Measurements from ENCODE around the gene ITPRID1.
"Not testable (repeated sequence)": the region's sequence is repeated elsewhere in the genome, so short reads cannot be mapped to it uniquely, and the experiment has no call there.

ITPRID1 gene

DNA sequence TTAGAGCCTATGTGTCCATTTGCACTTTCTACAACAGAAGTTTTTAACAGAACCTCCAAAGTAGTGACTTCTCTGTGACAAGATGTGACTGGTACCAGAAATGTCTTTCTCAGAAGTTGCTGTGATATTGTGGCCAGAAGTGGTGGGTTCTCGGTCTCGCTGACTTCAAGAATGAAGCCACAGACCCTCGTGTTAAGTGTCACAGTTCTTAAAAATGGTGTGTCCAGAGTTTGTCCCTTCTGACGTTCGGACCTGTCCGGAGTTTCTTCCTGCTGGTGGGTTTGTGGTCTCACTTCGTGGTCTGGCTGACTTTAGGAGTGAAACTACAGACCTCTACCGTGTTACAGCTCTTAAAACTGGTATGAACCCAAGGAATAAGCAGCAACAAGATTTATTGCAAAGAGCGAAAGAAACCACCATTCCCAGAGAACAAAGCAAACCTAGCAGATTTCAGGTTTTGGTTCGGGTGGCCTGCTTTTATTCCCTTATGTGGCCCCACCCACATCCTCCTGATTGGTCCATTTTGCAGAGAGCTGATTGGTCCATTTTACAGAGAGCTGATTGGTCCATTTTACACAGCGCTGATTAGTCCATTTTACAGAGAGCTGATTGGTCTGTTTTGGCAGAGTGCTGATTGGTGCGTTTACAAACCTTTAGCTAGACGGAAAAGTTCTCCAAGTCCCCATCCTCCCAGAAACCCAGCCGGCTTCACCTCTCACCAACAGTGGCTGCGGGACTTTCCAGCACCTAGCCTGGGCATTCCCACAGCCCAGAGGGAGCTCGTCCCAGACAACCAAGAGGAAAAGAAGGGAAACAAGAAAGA lies 3.0 kb downstream of the ITPRID1 start:
- DNase-seq (ENCODE audit: low read depth): no peak

DNA sequence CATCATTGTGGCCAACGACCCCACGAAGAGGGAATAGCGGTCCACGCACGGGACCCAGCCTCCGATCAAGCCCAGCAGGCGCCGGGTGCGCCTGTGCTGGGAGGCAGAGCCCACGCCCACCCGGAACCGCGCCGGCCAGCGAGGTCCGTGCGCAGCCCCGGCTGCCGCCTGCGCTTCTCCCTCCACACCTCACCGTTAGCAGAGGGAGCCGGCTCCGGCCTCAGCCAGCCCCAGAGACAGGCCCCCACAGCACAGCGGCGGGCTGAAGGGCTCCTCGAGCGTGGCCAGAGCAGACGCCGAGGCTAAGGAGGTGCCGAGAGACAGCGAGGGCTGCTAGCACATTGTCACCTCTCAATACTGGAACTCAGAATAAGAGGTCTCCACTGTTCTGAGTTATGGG lies 3.6 kb downstream of the ITPRID1 start:
- DNase-seq (ENCODE audit: low read depth): no peak

GRCh38 chr7:31518766-31519165 lies 4.9 kb downstream of the ITPRID1 start:
- DNase-seq (ENCODE audit: low read depth): no peak

DNA sequence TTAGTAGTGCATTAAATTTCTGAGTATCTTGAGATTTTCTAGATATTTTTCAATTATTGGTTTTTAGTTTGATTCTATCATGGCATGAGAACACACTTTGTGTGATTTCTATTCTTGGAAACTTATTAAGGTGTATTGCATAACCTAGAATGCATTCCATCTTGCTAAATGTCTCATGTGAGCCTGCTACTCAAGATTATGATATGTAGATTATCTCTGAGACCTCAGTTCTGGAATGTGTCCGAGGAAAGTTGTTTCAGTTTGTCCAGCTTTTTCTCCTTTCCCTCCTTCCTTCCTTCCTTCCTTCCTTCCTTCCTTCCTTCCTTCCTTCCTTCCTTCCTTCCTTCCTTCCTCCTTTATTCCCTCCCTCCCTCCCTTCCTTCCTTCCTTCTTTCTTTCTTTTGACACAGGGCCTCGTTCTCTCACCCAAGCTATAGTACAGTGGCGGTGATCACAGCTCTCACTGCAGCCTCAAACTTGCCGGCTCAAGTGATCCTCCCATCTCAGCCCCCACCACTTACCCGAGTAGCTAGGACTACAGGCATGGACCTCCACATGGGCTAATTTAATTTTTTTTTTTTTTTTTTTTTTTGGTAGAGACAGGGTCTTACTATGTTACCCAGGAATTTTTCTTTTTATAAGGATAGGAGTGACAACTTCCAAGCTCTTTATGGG lies 7.6 kb downstream of the ITPRID1 start:
- DNase-seq (ENCODE audit: low read depth): no peak

DNA sequence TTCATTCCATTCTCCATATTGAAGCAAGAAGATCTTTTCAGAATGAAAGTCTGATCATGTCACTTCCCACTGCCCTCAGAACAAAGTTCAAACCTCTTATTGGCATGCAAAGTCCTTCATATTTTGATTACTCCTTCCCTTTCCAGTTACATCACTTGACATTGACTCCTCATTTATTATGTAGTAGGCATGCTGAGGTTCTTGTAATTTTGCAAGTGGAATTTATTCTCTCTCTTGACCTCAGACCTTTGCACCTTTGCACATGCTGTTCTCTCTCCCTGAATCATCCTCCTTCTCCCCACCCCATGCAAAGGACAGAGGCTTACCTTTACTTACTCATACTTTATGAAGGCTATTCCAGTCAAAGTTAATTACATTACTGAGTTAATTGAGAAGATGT lies 13.0 kb downstream of the ITPRID1 start:
- DNase-seq (ENCODE audit: low read depth): no peak

DNA sequence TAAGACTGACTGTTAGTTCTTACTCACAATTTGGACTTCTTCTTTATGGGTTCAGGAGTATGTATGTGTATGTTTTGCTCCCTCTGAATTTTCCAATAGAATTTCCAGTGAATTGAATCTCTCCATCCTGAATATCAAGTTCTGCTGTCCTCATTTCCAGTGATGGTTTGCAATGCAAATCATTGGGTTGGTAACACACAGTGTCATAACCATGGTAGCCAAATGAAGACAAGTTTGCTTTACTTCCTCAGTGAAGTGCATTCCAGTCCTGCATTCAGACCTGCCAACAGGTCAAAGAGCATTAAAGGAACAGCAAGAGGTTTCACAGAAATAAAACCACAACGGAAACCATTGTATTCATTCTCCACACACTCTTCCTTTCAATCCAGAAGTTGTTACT lies 15.2 kb downstream of the ITPRID1 start:
- DNase-seq (ENCODE audit: low read depth): no peak

- DNase-seq (ENCODE audit: low read depth): not testable (repeated sequence)
Measured at GRCh38 chr7:31540651-31541185, 26.8 kb downstream of the ITPRID1 start.

GRCh38 chr7:31545549-31545948 lies 31.7 kb downstream of the ITPRID1 start:
- no peak for DNase-seq (ENCODE audit: low read depth)

DNA sequence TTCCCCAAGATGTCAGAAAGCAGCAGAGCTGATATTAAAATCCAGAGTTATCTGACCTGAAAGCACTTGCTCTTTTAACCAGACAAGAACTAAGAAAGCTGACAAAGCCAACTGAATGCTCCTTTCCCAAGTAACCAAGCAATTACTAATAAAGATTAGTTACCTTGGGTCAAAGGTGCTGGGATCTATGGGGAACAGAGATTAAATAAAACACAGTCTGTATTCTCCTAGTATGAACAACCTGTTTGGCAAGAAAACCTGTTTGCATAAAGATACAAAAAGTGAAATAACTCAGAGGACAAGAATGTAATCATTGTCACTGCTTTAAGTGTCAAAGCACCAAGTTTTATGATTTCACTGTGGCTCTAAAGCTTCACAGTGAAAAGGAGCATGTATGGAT lies 35.7 kb downstream of the ITPRID1 start:
- no peak for DNase-seq (ENCODE audit: low read depth)

GRCh38 chr7:31550432-31550831 lies 36.5 kb downstream of the ITPRID1 start:
- no peak for DNase-seq (ENCODE audit: low read depth)

GRCh38 chr7:31553661-31554081 lies 39.8 kb downstream of the ITPRID1 start:
- DNase-seq (ENCODE audit: low read depth): no peak

GRCh38 chr7:31562002-31562401 lies 48.1 kb downstream of the ITPRID1 start:
- DNase-seq (ENCODE audit: low read depth): no peak

DNA sequence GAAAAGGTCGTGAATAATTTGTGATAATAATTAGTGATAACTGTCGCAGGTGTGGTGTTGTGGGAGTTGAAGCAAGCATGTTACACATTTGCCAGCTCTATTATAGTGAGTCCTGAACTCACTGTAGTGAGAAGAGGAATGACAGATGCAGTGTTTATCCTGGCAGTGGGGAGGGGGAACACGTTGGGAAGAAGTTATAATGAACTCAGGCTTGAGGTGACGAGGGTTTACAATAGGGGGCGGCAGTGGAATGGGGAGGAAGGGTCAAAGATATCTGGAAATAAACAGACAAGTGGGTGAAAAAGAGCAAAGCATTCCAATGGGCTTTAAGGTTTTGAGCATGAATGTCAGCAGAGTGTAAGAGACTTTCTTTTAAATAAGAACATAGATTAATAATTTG lies 49.6 kb downstream of the ITPRID1 start:
- DNase-seq (ENCODE audit: low read depth): no peak

DNA sequence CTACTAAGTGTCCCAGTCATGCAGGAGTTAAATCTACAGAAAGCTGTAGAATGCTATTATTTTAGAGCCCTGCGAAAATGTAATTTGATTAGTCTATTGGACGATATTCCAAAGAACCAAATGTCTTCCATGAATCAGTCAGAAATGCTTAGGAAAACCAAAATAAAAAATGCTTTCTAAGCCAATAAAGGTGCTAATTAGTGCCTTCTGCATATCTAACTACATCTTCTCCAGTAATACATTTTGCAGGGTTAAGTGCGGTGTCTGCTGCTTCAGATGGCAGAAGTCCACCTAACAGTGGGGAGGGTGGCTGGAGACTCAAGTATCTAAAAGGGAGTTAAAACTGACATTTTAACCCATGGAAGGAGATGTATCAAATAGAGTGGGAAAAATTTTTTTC lies 50.1 kb downstream of the ITPRID1 start:
- DNase-seq (ENCODE audit: low read depth): no peak

DNA sequence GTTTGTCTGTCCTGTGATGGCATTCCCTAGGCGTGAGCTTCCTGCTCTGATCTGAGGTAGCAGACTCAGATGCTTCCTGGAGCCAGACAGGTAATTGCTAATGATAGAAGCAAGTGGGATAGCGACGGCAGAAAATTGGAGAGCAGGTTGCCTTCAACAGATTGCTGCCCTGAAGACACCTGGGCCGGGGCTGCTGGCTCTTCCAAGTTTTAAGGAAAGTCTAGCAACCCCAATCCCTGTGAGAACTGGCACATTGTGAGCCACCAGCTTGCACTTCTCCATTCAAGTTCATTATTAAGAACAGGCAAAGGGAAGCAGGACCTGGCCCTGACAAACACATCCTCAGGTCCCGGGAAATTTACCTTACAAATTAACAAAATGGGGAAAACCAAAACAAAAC lies 50.8 kb downstream of the ITPRID1 start:
- no peak for DNase-seq (ENCODE audit: low read depth)

GRCh38 chr7:31569528-31569927 lies 55.6 kb downstream of the ITPRID1 start:
- DNase-seq (ENCODE audit: low read depth): no peak

DNA sequence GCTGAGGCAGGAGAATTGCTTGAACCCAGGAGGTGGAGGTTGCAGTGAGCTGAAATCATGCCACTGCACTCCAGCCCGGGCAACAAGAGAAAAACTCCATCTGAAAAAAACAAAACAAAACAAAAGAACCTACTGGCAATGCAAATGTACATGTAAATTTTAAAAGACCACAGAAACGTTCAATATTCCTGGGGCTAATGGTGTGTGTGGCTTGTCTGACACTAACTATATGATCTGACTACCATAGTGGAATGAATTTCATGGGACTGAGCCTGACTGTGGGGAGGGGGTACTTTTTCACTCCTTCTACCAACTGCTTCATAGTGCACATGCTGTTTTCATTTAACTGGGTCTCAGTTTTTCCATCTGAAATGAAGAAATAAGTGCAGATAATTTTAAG lies 69.6 kb downstream of the ITPRID1 start:
- DNase-seq (ENCODE audit: low read depth): no peak

GRCh38 chr7:31583942-31584341 lies 70.1 kb downstream of the ITPRID1 start:
- no peak for DNase-seq (ENCODE audit: low read depth)

DNA sequence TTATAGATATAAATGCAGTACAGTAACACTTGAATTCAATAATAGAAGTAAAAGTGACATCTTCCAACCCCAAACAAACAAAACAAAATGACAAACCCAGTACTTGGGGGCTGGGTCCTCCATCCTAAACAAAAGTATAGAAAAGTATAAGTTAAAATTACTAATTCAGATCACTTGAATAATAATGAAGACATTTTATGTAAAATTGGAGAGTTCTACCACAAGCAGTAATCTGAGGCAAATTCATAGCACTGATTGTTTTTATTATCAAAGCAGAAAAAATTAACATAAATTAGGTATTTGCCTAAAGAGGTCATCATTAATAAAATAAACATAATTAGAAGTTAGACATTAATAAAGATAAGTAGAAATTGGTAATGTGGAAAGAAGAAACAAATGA lies 81.5 kb downstream of the ITPRID1 start:
- DNase-seq (ENCODE audit: low read depth): no peak

DNA sequence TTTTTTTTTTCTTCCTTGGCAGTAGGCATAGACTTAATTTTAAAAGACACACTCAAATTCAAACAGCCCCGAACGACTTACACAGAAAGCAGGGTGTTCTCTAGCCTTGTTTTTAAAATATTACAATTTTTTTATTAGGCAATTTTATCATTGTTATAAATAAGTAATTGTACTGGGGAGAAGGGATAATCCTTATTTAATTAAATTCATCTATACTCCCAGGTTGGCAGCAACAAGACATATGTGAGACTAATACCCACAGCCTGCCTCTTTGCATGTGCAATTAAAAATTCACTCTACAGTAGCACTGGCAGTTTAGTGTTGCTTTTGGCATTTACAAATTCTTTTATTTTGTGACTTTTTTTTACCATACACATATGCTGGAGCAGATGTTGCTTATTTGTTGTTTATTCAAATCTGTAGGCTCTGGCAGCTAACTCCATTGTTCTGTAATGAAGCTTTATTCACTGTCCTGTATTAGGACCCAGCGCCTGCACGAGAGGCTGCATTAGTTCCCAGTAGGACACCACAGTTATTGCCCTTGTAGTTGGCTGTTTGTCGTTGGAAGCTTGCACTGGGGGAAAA lies 88.2 kb downstream of the ITPRID1 start:
- no peak for DNase-seq (ENCODE audit: low read depth)

GRCh38 chr7:31603046-31603445 lies 89.2 kb downstream of the ITPRID1 start:
- DNase-seq (ENCODE audit: low read depth): no peak

DNA sequence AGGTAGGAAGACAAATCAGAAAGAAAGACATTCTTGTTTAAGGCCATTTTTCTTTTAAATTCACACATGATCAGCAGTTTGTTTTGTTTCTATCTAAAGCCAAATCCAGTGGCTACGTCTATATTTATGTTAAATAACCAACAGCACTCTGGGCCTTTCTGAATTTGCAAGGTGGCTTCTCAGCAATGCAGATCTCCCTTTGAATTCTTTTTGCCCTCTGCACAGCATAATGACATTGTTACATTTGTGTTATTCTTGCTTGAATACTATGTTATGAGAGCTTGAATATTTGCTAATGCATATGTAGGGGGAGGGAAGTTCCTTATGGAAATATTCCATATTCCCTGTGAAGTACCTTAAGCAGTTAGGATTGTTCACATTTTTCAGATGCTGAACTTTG lies 99.7 kb downstream of the ITPRID1 start:
- DNase-seq (ENCODE audit: low read depth): no peak

- DNase-seq (ENCODE audit: low read depth): no peak
Measured at GRCh38 chr7:31633467-31633866, 119.6 kb downstream of the ITPRID1 start.

All from stimulated activated CD8-positive, alpha-beta memory T cell treated with anti-CD3 and anti-CD28 coated beads, Interleukin-15, amount 100 ng/mL, for 24 hours (primary cell).